OCI-LY7 (cell line): ENCODE measurements around the gene ELOB. TPM values are rescaled to one million over a fixed set of nuclear protein-coding genes. Genes with fewer than 3 reads are reported as not detected.

Source experiments
- BruUV-seq: library from RNA; stranded (reverse); fragments of 400-500 nt; replicated peaks from 2 replicates; lab custom pipeline; 2021; lab: Mats Ljungman, UMichigan
- CTCF ChIA-PET: fragments of 300-600 bp; sonication (Branson Sonifier 250); formaldehyde crosslinking; loops from one replicate; lab custom pipeline; 2022; ENCODE audit warnings: antibody characterized with exemption; ENCODE audit not compliant: unreplicated experiment; lab: Charles Lee
- POLR2A ChIA-PET: fragments of 300-600 bp; sonication (Branson Sonifier 250); formaldehyde crosslinking; loops from one replicate; lab custom pipeline; 2022; ENCODE audit warnings: antibody characterized with exemption; lab: Charles Lee
- DNase-seq: peaks from one replicate; pipeline ENCODE4 v3.0.0-alpha.2; 2015; ENCODE audit warnings: low spot score
- H2AFZ ChIP-seq: fragments of 200-600 bp; sonication (generic), shearing (Covaris generic); 2 replicates; pipeline ENCODE4 v1.6.1; 2014; ENCODE audit warnings: mild to moderate bottlenecking, antibody characterized with exemption, low read length, moderate library complexity
- H3K27ac ChIP-seq: fragments of 200-600 bp; sonication (generic); 2 replicates; pipeline ENCODE4 v1.5.1; 2014; ENCODE audit warnings: mixed run types, low read depth, mild to moderate bottlenecking, moderate library complexity, low read length, inconsistent platforms; ENCODE audit not compliant: poor library complexity, severe bottlenecking
- H3K36me3 ChIP-seq: fragments of 200-600 bp; sonication (generic); 2 replicates; pipeline ENCODE4 v1.6.1; 2014; ENCODE audit warnings: mild to moderate bottlenecking, antibody characterized with exemption, low read length, moderate library complexity, mixed read lengths; ENCODE audit not compliant: insufficient read depth
- H3K4me1 ChIP-seq: fragments of 200-600 bp; sonication (generic); 2 replicates; pipeline ENCODE4 v1.5.1; 2014; ENCODE audit warnings: mild to moderate bottlenecking, low read length; ENCODE audit not compliant: insufficient read depth, poor library complexity, severe bottlenecking
- H3K4me2 ChIP-seq: fragments of 200-600 bp; sonication (generic); 2 replicates; pipeline ENCODE4 v1.6.1; 2014; ENCODE audit warnings: mild to moderate bottlenecking, low read length
- H3K4me3 ChIP-seq: fragments of 200-600 bp; sonication (generic); 2 replicates; pipeline ENCODE4 v1.5.1; 2014; ENCODE audit warnings: mild to moderate bottlenecking, low read depth, low read length; ENCODE audit not compliant: poor library complexity, severe bottlenecking
- H3K79me2 ChIP-seq: fragments of 200-600 bp; sonication (generic); 2 replicates; pipeline ENCODE4 v1.6.1; 2016; ENCODE audit warnings: low read depth, mild to moderate bottlenecking, low read length, moderate library complexity, mixed read lengths; ENCODE audit not compliant: insufficient read depth
- H3K9me2 ChIP-seq: fragments of 200-600 bp; sonication (generic); 2 replicates; pipeline ENCODE4 v1.6.1; 2016; ENCODE audit warnings: mild to moderate bottlenecking, low read length, mixed read lengths; ENCODE audit not compliant: insufficient read depth
- H3K9me3 ChIP-seq: fragments of 200-600 bp; sonication (generic); 2 replicates; pipeline ENCODE4 v1.6.1; 2014; ENCODE audit warnings: mild to moderate bottlenecking, mixed run types, low read length, mixed read lengths
- H4K20me1 ChIP-seq: fragments of 200-600 bp; sonication (generic); 2 replicates; pipeline ENCODE4 v1.6.1; 2014; ENCODE audit warnings: mild to moderate bottlenecking, antibody characterized with exemption, low read length, moderate library complexity, mixed read lengths; ENCODE audit not compliant: insufficient read depth
- EZH2phosphoT487 ChIP-seq: fragments of 200-600 bp; sonication (generic); IDR thresholded peaks from 2 replicates; pipeline ENCODE4 v1.6.1; 2018; ENCODE audit warnings: low read depth, borderline replicate concordance, mild to moderate bottlenecking, mixed run types, antibody characterized with exemption, low read length, moderate library complexity, mixed read lengths
- intact Hi-C: fragments of 100-400 bp; cut with micrococcal nuclease; formaldehyde crosslinking; loops from one replicate; pipeline ENCODE4 v1.10.0; 2022; ENCODE audit not compliant: unreplicated experiment
- total RNA-seq, 2 experiments: library from RNA; depleted of rRNA in 1 of 2; stranded (reverse); fragments of >200 nt in 1 of 2; shearing (Covaris generic) in 1 of 2; gene quantifications; 2 replicates each; pipeline ENCODE4 v1.2.3, GENCODE V29; 2014 to 2022
- TF ChIP-seq, protein P1 (sequence below): fragments of 200-600 bp; sonication (generic); conservative IDR thresholded peaks from 2 replicates; pipeline ENCODE4 v1.5.1; 2014; ENCODE audit warnings: mild to moderate bottlenecking, antibody characterized with exemption, low read length, moderate library complexity, mixed read lengths

The ELOB gene
- total RNA-seq, 2 experiments from 2014 or later: 209 to 285 TPM

DNA sequence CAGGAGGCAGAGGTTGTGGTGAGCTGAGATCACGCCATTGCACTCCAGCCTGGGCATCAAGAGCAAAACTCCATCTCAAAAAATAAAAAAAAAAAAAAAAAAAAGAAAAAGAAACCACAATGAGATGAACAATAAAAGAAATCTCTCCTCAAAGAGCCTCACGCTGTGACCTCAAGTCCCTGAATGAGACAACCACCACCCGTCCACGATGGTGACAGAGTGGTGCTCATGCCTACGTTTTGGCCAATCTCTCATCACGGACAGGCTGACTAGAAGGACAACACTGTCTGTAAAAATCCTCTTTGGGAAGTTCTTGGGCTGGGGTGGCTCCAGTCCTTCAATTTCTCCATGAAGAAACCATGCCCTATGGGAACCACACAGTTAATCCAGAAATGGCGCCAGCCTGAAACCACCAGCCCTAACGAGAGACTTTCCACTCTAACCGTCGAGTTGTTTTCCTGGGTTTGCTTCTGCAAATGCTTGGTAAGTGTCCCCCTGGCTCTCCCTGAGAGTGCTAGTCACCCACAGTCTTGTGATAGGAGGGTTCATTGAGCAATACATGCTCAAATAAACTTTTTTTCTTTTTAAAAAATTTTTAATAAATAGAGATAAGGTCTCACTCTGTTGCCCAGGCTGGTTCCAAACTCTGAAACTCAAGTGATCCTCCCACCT, 42.1 kb downstream of the ELOB start:
- H3K27ac ChIP-seq: no peak overlapping the region
- CTCF ChIA-PET: no interaction called here
- POLR2A ChIA-PET: no interaction called here
- H3K9me2 ChIP-seq: no peaks in the 10 kb centered on the region
- no peaks in the 10 kb centered on the region for H3K79me2 ChIP-seq
- TF ChIP-seq, protein P1, sequence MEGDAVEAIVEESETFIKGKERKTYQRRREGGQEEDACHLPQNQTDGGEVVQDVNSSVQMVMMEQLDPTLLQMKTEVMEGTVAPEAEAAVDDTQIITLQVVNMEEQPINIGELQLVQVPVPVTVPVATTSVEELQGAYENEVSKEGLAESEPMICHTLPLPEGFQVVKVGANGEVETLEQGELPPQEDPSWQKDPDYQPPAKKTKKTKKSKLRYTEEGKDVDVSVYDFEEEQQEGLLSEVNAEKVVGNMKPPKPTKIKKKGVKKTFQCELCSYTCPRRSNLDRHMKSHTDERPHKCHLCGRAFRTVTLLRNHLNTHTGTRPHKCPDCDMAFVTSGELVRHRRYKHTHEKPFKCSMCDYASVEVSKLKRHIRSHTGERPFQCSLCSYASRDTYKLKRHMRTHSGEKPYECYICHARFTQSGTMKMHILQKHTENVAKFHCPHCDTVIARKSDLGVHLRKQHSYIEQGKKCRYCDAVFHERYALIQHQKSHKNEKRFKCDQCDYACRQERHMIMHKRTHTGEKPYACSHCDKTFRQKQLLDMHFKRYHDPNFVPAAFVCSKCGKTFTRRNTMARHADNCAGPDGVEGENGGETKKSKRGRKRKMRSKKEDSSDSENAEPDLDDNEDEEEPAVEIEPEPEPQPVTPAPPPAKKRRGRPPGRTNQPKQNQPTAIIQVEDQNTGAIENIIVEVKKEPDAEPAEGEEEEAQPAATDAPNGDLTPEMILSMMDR: no peak
- TF ChIP-seq EZH2phosphoT487: no peak
- no peaks in the 10 kb centered on the region for H3K36me3 ChIP-seq
- no peaks in the 10 kb centered on the region for H3K9me3 ChIP-seq
- DNase-seq: no peak
- no peaks in the 10 kb centered on the region for H4K20me1 ChIP-seq
- no TSS peak for BruUV-seq
- intact Hi-C loops: no loop called here
- no peak overlapping the region for H3K4me3 ChIP-seq
- no peak overlapping the region for H3K4me2 ChIP-seq
- no peaks in the 10 kb centered on the region for H3K4me1 ChIP-seq
- H2AFZ ChIP-seq: no peak overlapping the region

GRCh38 chr16:2728034-2728433, 49.0 kb downstream of the ELOB start:
- POLR2A ChIA-PET: no interaction called here
- Histone ChIP-seq H3K4me2 (no peak overlapping the region), H3K9me2 (no peaks in the 10 kb centered on the region), H3K27ac (no peak overlapping the region), H2AFZ (no peak overlapping the region), H4K20me1 (no peaks in the 10 kb centered on the region), H3K79me2 (no peaks in the 10 kb centered on the region), H3K9me3 (no peaks in the 10 kb centered on the region), H3K36me3 (no peaks in the 10 kb centered on the region), H3K4me1 (no peaks in the 10 kb centered on the region), H3K4me3 (no peak overlapping the region)
- no TSS peak for BruUV-seq
- no peak for TF ChIP-seq EZH2phosphoT487
- TF ChIP-seq, protein P1: no peak
- CTCF ChIA-PET: no interaction called here
- no peak for DNase-seq
- intact Hi-C loops: no loop called here

DNA sequence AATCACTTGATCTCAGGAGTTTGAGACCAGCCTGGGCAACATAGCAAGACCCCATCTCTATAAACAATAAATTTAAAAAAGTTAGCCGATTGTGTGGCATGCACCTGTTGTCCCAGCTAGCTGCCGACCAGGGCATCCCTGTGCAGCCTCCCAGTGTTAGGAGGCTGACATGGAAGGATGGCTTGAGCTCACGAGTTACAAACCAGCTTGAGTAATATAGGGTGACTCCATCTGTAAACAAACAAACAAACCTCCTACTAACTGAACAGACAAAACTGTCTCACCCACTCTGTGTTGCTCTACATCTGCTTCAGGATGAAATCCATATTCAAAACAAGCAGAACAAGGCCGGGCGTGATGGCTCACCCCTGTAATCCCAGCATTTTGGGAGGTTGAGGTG, 50.2 kb downstream of the ELOB start:
- Histone ChIP-seq H3K4me3 (no peak overlapping the region), H3K4me1 (peaks cover under 1% of the 10 kb centered on the region), H3K79me2 (no peaks in the 10 kb centered on the region), H4K20me1 (no peaks in the 10 kb centered on the region), H3K27ac (no peak overlapping the region), H3K9me3 (no peaks in the 10 kb centered on the region), H3K36me3 (no peaks in the 10 kb centered on the region), H2AFZ (no peak overlapping the region), H3K9me2 (no peaks in the 10 kb centered on the region), H3K4me2 (no peak overlapping the region)
- TF ChIP-seq, protein P1: no peak
- no peak for TF ChIP-seq EZH2phosphoT487
- CTCF ChIA-PET: no interaction called here
- POLR2A ChIA-PET: no interaction called here
- DNase-seq: no peak
- BruUV-seq: no TSS peak
- intact Hi-C loops: no loop called here
